ENCODE results near the gene FADS1.

DNA sequence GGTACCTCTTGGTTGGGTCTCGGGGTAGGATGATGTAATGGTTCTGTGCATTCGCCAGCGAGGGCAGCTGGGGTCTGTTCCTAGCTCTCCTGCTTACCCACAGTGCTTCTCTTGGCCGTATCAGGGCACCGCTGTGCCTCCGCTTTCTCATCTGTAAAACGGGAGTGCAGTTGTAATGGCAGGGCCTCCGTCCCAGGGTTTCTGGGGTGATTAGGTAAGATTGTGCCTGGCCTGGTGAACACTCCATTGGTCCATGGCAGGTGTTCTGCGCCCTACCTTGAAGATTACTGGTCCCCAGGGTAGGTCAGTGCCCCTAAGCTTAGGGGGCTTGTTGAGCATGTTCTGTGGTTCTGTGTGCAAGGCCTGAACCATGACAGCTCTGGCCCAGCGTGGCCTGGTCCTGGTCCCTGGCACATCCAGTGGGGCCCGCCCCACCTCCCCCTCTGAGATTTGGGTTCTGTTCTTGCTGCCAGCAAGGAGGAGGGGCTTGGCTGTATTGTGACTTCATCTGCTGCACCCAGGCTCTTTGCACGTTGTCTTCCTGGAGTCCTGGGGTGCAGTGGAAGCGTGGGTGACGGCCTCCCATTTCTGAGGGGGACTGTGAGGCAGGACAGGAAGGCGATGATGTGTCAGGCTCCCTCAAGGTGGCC, 59.5 kb downstream of the FADS1 start:
- no peak for TF ChIP-seq POLR2A (IDR thresholded peaks at IDR 0.05; ENCODE audit: low read length)
- TF ChIP-seq GATA1 (IDR thresholded peaks at IDR 0.05; ENCODE audit: low read depth, low read length), result no peak

Measured in erythroblast (primary cell).